Upper lobe of left lung (tissue), 6 donors: Measurements from ENCODE around the gene PFKFB1. TPM values are rescaled to one million over a fixed set of nuclear protein-coding genes. Genes with fewer than 3 reads are reported as not detected.

Experiments
- ATAC-seq, 2 donors: fragments of 200-7000 bp; cut with Tn5 transposase; one replicate each; pipeline ENCODE4 v1.9.1; 2022; ENCODE audit warnings: mild to moderate bottlenecking in 2 of 2, moderate library complexity in 2 of 2; ENCODE audit not compliant: low FRiP score in 2 of 2
- DNase-seq, 2 donors: peaks; one replicate each; pipeline ENCODE4 v3.0.0-alpha.2; 2019 to 2020
- H3K27ac ChIP-seq, 4 donors: fragments of 200-600 bp; sonication (generic); one replicate each; pipeline ENCODE4 v1.5.1; 2016 to 2019
- H3K27me3 ChIP-seq, 4 donors: fragments of 200-600 bp; sonication (generic); one replicate each; pipeline ENCODE4 v1.5.1; 2017 to 2019
- H3K36me3 ChIP-seq, 4 donors: fragments of 200-600 bp; sonication (generic); one replicate each; pipeline ENCODE4 v1.5.1; 2016 to 2019
- H3K4me1 ChIP-seq, 4 donors: fragments of 200-600 bp; sonication (generic); one replicate each; pipeline ENCODE4 v1.5.1; 2018 to 2019
- H3K4me3 ChIP-seq, 4 donors: fragments of 200-600 bp; sonication (generic); one replicate each; pipeline ENCODE4 v1.5.1; 2017 to 2019; ENCODE audit warnings: mild to moderate bottlenecking in 2 of 4, moderate library complexity in 1 of 4
- H3K9me3 ChIP-seq, 4 donors: fragments of 200-600 bp; sonication (generic); one replicate each; pipeline ENCODE4 v1.5.1; 2018 to 2019
- EP300 ChIP-seq, 4 donors: sonication (generic); formaldehyde crosslinking; IDR thresholded peaks; one replicate each; pipeline ENCODE4 v1.5.1; 2017; ENCODE audit warnings: antibody characterized with exemption in 4 of 4, control low read depth in 2 of 4
- POLR2A ChIP-seq, 4 donors: fragments of 450-650 bp; IDR thresholded peaks; one replicate each; pipeline ENCODE4 v1.5.1; 2016 to 2017; ENCODE audit warnings: antibody characterized with exemption in 4 of 4, mild to moderate bottlenecking in 2 of 4
- POLR2AphosphoS5 ChIP-seq, 2 donors: sonication (generic); formaldehyde crosslinking; IDR thresholded peaks; one replicate each; pipeline ENCODE4 v1.5.1; 2017; ENCODE audit warnings: antibody characterized with exemption in 2 of 2
- WGBS, 2 donors: methylation state at CpG; one replicate each; pipeline ENCODE4 v1.1.5; 2017 to 2018; 5-methylcytosine and 5-hydroxymethylcytosine counted together
- total RNA-seq, 6 donors: library from RNA; depleted of rRNA in 4 of 6; stranded (reverse); fragments of >200 nt in 4 of 6; gene quantifications; one replicate each; pipeline versions ENCODE4 v1.1.0 to v1.2.1, GENCODE V29; 2016 to 2021
- TF ChIP-seq, protein P1 (sequence below), 6 experiments: fragments of 450-650 bp in 4 of 6; fragments of 200-600 bp in 2 of 6; sonication (generic) in 2 of 6; IDR thresholded peaks; one replicate each; pipeline ENCODE4 v1.5.1; 2016 to 2019; ENCODE audit warnings: antibody characterized with exemption in 6 of 6
- donor health status: DM: no; HTN: no; CAD: no; lungs with moderate emphysema.
- donor health status: DM: no; HTN: yes; CAD: no; lungs with severe emphysema.

Gene PFKFB1
- total RNA-seq, 6 donors from 2014 or later = 0.31 to 0.33 TPM; not detected in 4

DNA sequence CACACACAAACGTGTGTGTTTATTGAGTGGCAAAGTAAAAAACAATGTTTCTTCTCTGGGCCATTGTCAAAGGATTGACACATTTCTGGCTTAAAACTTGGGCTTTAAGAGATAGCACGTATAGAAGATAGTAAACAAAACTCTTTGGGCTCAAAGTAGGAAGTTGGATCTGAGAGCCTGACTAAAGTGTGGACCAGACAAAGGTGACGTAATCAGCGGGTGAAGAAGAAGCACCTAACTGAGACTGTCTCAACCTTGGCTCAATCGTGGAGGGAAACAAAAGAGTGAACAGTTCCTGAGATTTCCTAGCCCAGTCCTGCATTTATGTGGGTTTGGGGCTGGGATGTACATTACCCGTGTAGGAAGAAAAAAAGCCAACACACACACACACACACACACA, 13.7 kb downstream of the PFKFB1 start:
- TF ChIP-seq POLR2AphosphoS5 (IDR thresholded peaks at IDR 0.05) (no peak), EP300 (IDR thresholded peaks at IDR 0.05) (no peak), POLR2A (IDR thresholded peaks at IDR 0.05) (no peak)
- TF ChIP-seq, protein P1, sequence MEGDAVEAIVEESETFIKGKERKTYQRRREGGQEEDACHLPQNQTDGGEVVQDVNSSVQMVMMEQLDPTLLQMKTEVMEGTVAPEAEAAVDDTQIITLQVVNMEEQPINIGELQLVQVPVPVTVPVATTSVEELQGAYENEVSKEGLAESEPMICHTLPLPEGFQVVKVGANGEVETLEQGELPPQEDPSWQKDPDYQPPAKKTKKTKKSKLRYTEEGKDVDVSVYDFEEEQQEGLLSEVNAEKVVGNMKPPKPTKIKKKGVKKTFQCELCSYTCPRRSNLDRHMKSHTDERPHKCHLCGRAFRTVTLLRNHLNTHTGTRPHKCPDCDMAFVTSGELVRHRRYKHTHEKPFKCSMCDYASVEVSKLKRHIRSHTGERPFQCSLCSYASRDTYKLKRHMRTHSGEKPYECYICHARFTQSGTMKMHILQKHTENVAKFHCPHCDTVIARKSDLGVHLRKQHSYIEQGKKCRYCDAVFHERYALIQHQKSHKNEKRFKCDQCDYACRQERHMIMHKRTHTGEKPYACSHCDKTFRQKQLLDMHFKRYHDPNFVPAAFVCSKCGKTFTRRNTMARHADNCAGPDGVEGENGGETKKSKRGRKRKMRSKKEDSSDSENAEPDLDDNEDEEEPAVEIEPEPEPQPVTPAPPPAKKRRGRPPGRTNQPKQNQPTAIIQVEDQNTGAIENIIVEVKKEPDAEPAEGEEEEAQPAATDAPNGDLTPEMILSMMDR (IDR thresholded peaks at IDR 0.05) = no peak
- no peak for ATAC-seq
- 64 to 76% methylated on average over 6 of the region's 6 CpGs for WGBS, 2 donors
- Histone ChIP-seq H3K9me3 (no peaks in the 10 kb centered on the region), H3K27ac (no peak overlapping the region), H3K27me3 (no peaks in the 10 kb centered on the region), H3K36me3 (no peaks in the 10 kb centered on the region), H3K4me1 (no peaks in the 10 kb centered on the region), H3K4me3 (no peak overlapping the region)
- no peak for DNase-seq

DNA sequence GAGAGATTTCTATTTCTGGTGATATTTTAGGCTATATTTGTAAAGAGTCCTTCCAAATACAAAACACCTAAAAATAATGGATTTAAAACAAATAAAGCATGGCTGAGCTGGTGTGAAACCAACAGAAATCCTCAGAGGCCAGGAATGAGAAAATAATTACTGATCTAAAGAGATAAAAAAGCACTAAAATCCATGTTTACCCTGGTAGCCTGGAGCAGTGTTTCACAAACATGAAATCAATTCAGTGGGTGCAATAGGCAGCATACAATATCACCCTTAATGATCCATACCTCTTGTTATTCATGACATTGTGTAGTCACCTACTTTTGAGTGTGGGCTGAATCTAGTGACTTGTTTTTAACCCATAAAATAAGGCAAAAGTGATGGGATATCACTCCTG, 14.6 kb downstream of the PFKFB1 start:
- H3K27me3 ChIP-seq = no peaks in the 10 kb centered on the region
- H3K27ac ChIP-seq = no peak overlapping the region
- TF ChIP-seq POLR2AphosphoS5 (IDR thresholded peaks at IDR 0.05) = no peak
- no peaks in the 10 kb centered on the region for H3K4me1 ChIP-seq
- no peaks in the 10 kb centered on the region for H3K9me3 ChIP-seq
- no peaks in the 10 kb centered on the region for H3K36me3 ChIP-seq
- H3K4me3 ChIP-seq = no peak overlapping the region
- ATAC-seq (no peak), DNase-seq (no peak)

DNA sequence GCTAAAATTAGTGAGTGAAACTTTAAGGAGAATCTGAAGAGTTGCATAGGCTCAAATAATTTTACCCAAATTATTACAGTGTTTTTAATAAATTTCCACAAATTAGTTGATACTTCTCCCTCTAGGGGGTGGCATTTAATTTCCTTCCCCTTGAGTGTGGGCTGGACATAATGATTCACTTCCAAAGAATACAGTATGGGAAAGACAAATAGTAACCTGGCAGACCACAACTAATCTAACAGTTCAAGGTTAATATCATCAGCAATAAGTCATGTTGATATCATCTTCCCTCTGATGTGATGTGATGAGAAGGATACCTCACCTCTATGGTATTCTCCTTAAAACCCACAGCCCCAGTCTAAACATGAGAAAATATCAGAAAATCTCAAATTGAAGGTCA, 15.5 kb downstream of the PFKFB1 start:
- TF ChIP-seq POLR2A (IDR thresholded peaks at IDR 0.05) (no peak), POLR2AphosphoS5 (IDR thresholded peaks at IDR 0.05) (no peak), EP300 (IDR thresholded peaks at IDR 0.05) (no peak)
- TF ChIP-seq, protein P1 (IDR thresholded peaks at IDR 0.05) = no peak
- no peak overlapping the region for H3K4me3 ChIP-seq
- H3K4me1 ChIP-seq = no peaks in the 10 kb centered on the region
- peaks cover 0 to 3% (median 0%) of the 10 kb centered on the region in 4 donors for H3K9me3 ChIP-seq
- no peak overlapping the region for H3K27ac ChIP-seq
- no peak for ATAC-seq
- H3K36me3 ChIP-seq = no peaks in the 10 kb centered on the region
- DNase-seq = no peak
- no peaks in the 10 kb centered on the region for H3K27me3 ChIP-seq

DNA sequence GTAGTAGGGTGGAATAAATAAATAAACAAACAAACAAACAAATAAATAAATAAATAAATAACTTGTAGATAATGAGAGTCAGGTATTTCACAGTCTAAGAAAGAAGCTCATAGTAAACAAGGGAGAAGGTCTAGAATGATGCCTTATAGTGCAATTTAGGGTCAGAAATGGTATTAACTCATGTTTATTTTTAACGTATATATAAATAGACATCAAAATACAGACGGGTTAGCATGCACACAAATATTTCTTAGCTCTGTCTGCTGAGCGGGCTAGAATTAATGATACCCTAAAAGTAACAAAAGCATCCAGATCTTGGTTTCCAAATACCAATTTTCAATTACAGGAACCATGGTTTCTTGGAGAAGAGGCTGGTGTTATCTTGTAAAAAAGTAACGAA, 16.6 kb downstream of the PFKFB1 start:
- H3K27me3 ChIP-seq = no peaks in the 10 kb centered on the region
- WGBS, 2 donors = 69 to 86% methylated on average over 4 of the region's 4 CpGs
- ATAC-seq = no peak

DNA sequence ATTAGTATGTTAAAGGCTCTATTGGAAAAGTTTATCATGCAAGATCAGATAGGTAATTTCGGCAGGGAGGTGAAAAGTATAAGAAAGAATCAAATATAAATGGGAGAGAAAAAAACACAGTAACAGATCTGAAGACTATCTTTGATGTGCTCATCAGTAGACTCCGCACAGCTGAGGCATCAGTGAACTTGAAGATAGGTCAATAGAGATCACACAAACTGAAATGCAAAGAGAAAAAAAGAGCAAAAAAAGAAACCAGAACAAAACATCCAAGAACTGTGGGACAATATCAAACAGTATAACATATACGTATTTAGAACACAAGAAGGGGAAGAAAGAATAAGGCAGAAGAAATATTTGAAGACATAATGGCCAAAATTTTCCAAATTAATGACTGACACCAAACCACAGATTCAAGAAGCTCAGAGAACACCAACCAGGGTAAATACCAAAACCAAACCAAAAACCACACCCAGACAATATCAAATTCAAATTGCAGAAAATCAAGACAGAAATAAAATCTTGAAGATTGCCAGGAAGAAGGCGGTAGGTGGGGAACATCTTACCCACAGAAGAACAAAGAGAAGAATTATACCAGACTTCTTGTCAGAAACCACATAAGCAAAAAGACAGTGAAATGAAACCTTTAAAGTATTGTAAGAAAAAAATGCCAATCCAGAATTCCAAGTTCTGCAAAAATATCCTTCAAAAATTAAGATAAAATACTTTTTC, 29.1 kb downstream of the PFKFB1 start:
- DNase-seq = no peak
- no peaks in the 10 kb centered on the region for H3K36me3 ChIP-seq
- no peaks in the 10 kb centered on the region for H3K27me3 ChIP-seq
- no peak overlapping the region for H3K27ac ChIP-seq
- no peaks in the 10 kb centered on the region for H3K9me3 ChIP-seq
- H3K4me3 ChIP-seq = no peak overlapping the region
- 65 to 87% methylated on average over 4 of the region's 4 CpGs for WGBS, 2 donors
- no peaks in the 10 kb centered on the region for H3K4me1 ChIP-seq
- no peak for ATAC-seq
- TF ChIP-seq, protein P1 (IDR thresholded peaks at IDR 0.05) = no peak
- TF ChIP-seq EP300 (IDR thresholded peaks at IDR 0.05) (no peak), POLR2A (IDR thresholded peaks at IDR 0.05) (no peak), POLR2AphosphoS5 (IDR thresholded peaks at IDR 0.05) (no peak)

More for the DNA sequence above, 16.6 kb downstream of the PFKFB1 start:
- Histone ChIP-seq H3K36me3 (no peaks in the 10 kb centered on the region), H3K4me1 (no peaks in the 10 kb centered on the region), H3K4me3 (no peak overlapping the region), H3K9me3 (peaks cover 0 to 3% (median 0%) of the 10 kb centered on the region in 4 donors), H3K27ac (no peak overlapping the region)
- DNase-seq = no peak
- TF ChIP-seq, protein P1 (IDR thresholded peaks at IDR 0.05) = no peak
- TF ChIP-seq POLR2AphosphoS5 (IDR thresholded peaks at IDR 0.05) (no peak), POLR2A (IDR thresholded peaks at IDR 0.05) (no peak), EP300 (IDR thresholded peaks at IDR 0.05) (no peak)
